GM18519 (cell line): ENCODE results near the gene PRPF40B.

Experiments used
- ATAC-seq: cut with Tn5 transposase; IDR thresholded peaks from one replicate; pipeline ENCODE4 v1.9.1; 2021; ENCODE audit warnings: mild to moderate bottlenecking, moderate library complexity; ENCODE audit not compliant: unreplicated experiment, low FRiP score

PRPF40B gene

GRCh38 chr12:49680075-49680474 is 56.7 kb downstream of the PRPF40B start:
- ATAC-seq, result no peak

- ATAC-seq, result no peak
Observed at GRCh38 chr12:49683599-49684309, 60.4 kb downstream of the PRPF40B start.

GRCh38 chr12:49684310-49684854 is 61.0 kb downstream of the PRPF40B start:
- ATAC-seq, result no peak

GRCh38 chr12:49687941-49688340 is 64.6 kb downstream of the PRPF40B start:
- no peak for ATAC-seq

- ATAC-seq, result no peak
Observed at GRCh38 chr12:49689237-49689636, 65.9 kb downstream of the PRPF40B start.

- ATAC-seq, result no peak
Observed at GRCh38 chr12:49689785-49690184, 66.4 kb downstream of the PRPF40B start.

- ATAC-seq, result no peak
Observed at GRCh38 chr12:49692851-49693250, 69.5 kb downstream of the PRPF40B start.

- no peak for ATAC-seq
Observed at GRCh38 chr12:49693931-49694444, 70.6 kb downstream of the PRPF40B start.
